Measurements from ENCODE around the gene C3orf49. TPM values are rescaled to one million over a fixed set of nuclear protein-coding genes. Genes with fewer than 3 reads are reported as not detected.

C3orf49 gene
- total RNA-seq, 1 donor, result not detected

GRCh38 chr3:63845215-63845614, 26.1 kb downstream of the C3orf49 start:
- no peaks in the 10 kb centered on the region for H3K36me3 ChIP-seq (ENCODE audit: insufficient read depth, low read length)
- H3K4me1 ChIP-seq (ENCODE audit: insufficient read depth, low read length), result peaks cover 2% of the 10 kb centered on the region
- no peaks in the 10 kb centered on the region for H3K27me3 ChIP-seq (ENCODE audit: insufficient read depth, low read length)
- H3K79me2 ChIP-seq (ENCODE audit: insufficient read depth, low read length), result peaks cover 69% of the 10 kb centered on the region
- no peak for TF ChIP-seq CTCF (IDR thresholded peaks at IDR 0.05; ENCODE audit: extremely low read depth, low read depth, low read length)
- no peaks in the 10 kb centered on the region for H3K9me3 ChIP-seq (ENCODE audit: low read depth, low read length)
- H3K4me2 ChIP-seq (ENCODE audit: insufficient read depth, low read length), result no peak overlapping the region
- H3K27ac ChIP-seq (ENCODE audit: low read depth, low read length), result no peak overlapping the region
- no peak for DNase-seq (ENCODE audit: insufficient read length, low spot score, missing footprints)
- H2AFZ ChIP-seq (ENCODE audit: low read length), result no peak overlapping the region
- H3K4me3 ChIP-seq (ENCODE audit: insufficient read depth, low read length), result no peak overlapping the region
- H4K20me1 ChIP-seq (ENCODE audit: insufficient read depth, low read length), result no peaks in the 10 kb centered on the region

GRCh38 chr3:63847718-63848450, 28.8 kb downstream of the C3orf49 start:
- TF ChIP-seq CTCF (IDR thresholded peaks at IDR 0.05; ENCODE audit: extremely low read depth, low read depth, low read length), result no peak

GRCh38 chr3:63849175-63849574, 30.1 kb downstream of the C3orf49 start:
- H3K79me2 ChIP-seq (ENCODE audit: insufficient read depth, low read length), result peaks cover 75% of the 10 kb centered on the region
- no peak for TF ChIP-seq CTCF (IDR thresholded peaks at IDR 0.05; ENCODE audit: extremely low read depth, low read depth, low read length)
- no peaks in the 10 kb centered on the region for H4K20me1 ChIP-seq (ENCODE audit: insufficient read depth, low read length)
- peaks cover 3% of the 10 kb centered on the region for H3K4me1 ChIP-seq (ENCODE audit: insufficient read depth, low read length)
- no peaks in the 10 kb centered on the region for H3K27me3 ChIP-seq (ENCODE audit: insufficient read depth, low read length)
- H3K9me3 ChIP-seq (ENCODE audit: low read depth, low read length), result no peaks in the 10 kb centered on the region
- no peak overlapping the region for H3K4me3 ChIP-seq (ENCODE audit: insufficient read depth, low read length)
- no peak for DNase-seq (ENCODE audit: insufficient read length, low spot score, missing footprints)
- H3K27ac ChIP-seq (ENCODE audit: low read depth, low read length), result no peak overlapping the region
- H2AFZ ChIP-seq (ENCODE audit: low read length), result no peak overlapping the region
- no peaks in the 10 kb centered on the region for H3K36me3 ChIP-seq (ENCODE audit: insufficient read depth, low read length)
- H3K4me2 ChIP-seq (ENCODE audit: insufficient read depth, low read length), result no peak overlapping the region

More at GRCh38 chr3:63847718-63848450, 28.8 kb downstream of the C3orf49 start:
- DNase-seq (ENCODE audit: insufficient read length, low spot score, missing footprints), result no peak
- Histone ChIP-seq H3K4me1 (ENCODE audit: insufficient read depth, low read length) (peaks cover 3% of the 10 kb centered on the region), H3K4me2 (ENCODE audit: insufficient read depth, low read length) (no peak overlapping the region), H3K79me2 (ENCODE audit: insufficient read depth, low read length) (peaks cover 74% of the 10 kb centered on the region), H3K9me3 (ENCODE audit: low read depth, low read length) (no peaks in the 10 kb centered on the region), H4K20me1 (ENCODE audit: insufficient read depth, low read length) (no peaks in the 10 kb centered on the region), H3K4me3 (ENCODE audit: insufficient read depth, low read length) (no peak overlapping the region), H3K36me3 (ENCODE audit: insufficient read depth, low read length) (no peaks in the 10 kb centered on the region), H3K27ac (ENCODE audit: low read depth, low read length) (no peak overlapping the region), H2AFZ (ENCODE audit: low read length) (no peak overlapping the region), H3K27me3 (ENCODE audit: insufficient read depth, low read length) (no peaks in the 10 kb centered on the region)

- TF ChIP-seq CTCF (IDR thresholded peaks at IDR 0.05; ENCODE audit: extremely low read depth, low read depth, low read length), result no peak
- no peak overlapping the region for H2AFZ ChIP-seq (ENCODE audit: low read length)
- H3K4me2 ChIP-seq (ENCODE audit: insufficient read depth, low read length), result no peak overlapping the region
- no peaks in the 10 kb centered on the region for H3K9me3 ChIP-seq (ENCODE audit: low read depth, low read length)
- H4K20me1 ChIP-seq (ENCODE audit: insufficient read depth, low read length), result no peaks in the 10 kb centered on the region
- no peaks in the 10 kb centered on the region for H3K27me3 ChIP-seq (ENCODE audit: insufficient read depth, low read length)
- DNase-seq (ENCODE audit: insufficient read length, low spot score, missing footprints), result no peak
- H3K4me3 ChIP-seq (ENCODE audit: insufficient read depth, low read length), result no peak overlapping the region
- H3K79me2 ChIP-seq (ENCODE audit: insufficient read depth, low read length), result peaks cover 76% of the 10 kb centered on the region
- peaks cover 3% of the 10 kb centered on the region for H3K4me1 ChIP-seq (ENCODE audit: insufficient read depth, low read length)
- H3K27ac ChIP-seq (ENCODE audit: low read depth, low read length), result no peak overlapping the region
- H3K36me3 ChIP-seq (ENCODE audit: insufficient read depth, low read length), result no peaks in the 10 kb centered on the region
These were observed 32.2 kb downstream of the C3orf49 start for GRCh38 chr3:63851287-63851686.
